Anterior cingulate cortex (tissue), 58 donors: ENCODE measurements around the gene COMMD4.
A peak's percentile ranks its signal among the peaks of the same experiment; 100 is the strongest.
"Not testable (repeated sequence)": the region's sequence is repeated elsewhere in the genome, so short reads cannot be mapped to it uniquely, and the experiment has no call there.

Experiments used
- DNase-seq, 58 donors: peaks; one replicate each; lab custom pipeline; 2025; lab: John Stamatoyannopoulos, UW

Gene COMMD4

GRCh38 chr15:75335705-75336355, at the start of gene COMMD4:
TSS of gene COMMD4 (plus strand) at chr15:75336063. CDS start at chr15:75336090, 27 bp downstream.
- peak; percentile 51 to 96 (median 89) for DNase-seq

- DNase-seq: not testable (repeated sequence)
These were observed 42.2 kb upstream of the COMMD4 start for GRCh38 chr15:75293660-75294059.

GRCh38 chr15:75298541-75299310, 37.1 kb upstream of the COMMD4 start:
- DNase-seq: not testable (repeated sequence)

GRCh38 chr15:75299311-75299688, 36.6 kb upstream of the COMMD4 start:
- DNase-seq: not testable (repeated sequence)

GRCh38 chr15:75300026-75300425, 35.8 kb upstream of the COMMD4 start:
- DNase-seq: not testable (repeated sequence)

- DNase-seq: no peak
These were observed 33.5 kb upstream of the COMMD4 start for GRCh38 chr15:75302318-75302717.

GRCh38 chr15:75302753-75303152, 33.1 kb upstream of the COMMD4 start:
- DNase-seq: not testable (repeated sequence)

- DNase-seq: no peak
These were observed 29.7 kb upstream of the COMMD4 start for GRCh38 chr15:75306188-75306587.

GRCh38 chr15:75307778-75308390, 28.0 kb upstream of the COMMD4 start:
- DNase-seq: peak in 1 of 58 donors; percentile 9

- DNase-seq: no peak
These were observed 26.2 kb upstream of the COMMD4 start for GRCh38 chr15:75309711-75310110.

- not testable (repeated sequence) for DNase-seq
These were observed 23.3 kb upstream of the COMMD4 start for GRCh38 chr15:75312548-75312947.

GRCh38 chr15:75313116-75313845, 22.6 kb upstream of the COMMD4 start:
- DNase-seq: no peak

GRCh38 chr15:75314552-75315290, 21.1 kb upstream of the COMMD4 start:
- no peak for DNase-seq

GRCh38 chr15:75319231-75319897, 16.5 kb upstream of the COMMD4 start:
- not testable (repeated sequence) for DNase-seq

GRCh38 chr15:75321711-75322110, 14.2 kb upstream of the COMMD4 start:
- DNase-seq: no peak

GRCh38 chr15:75325922-75326321, 9.9 kb upstream of the COMMD4 start:
- no peak for DNase-seq

- DNase-seq: no peak
These were observed 8.9 kb upstream of the COMMD4 start for GRCh38 chr15:75327005-75327404.

- DNase-seq: no peak
These were observed 8.4 kb upstream of the COMMD4 start for GRCh38 chr15:75327491-75327890.

GRCh38 chr15:75328493-75329314, 7.2 kb upstream of the COMMD4 start:
- no peak for DNase-seq
